ENCODE results near the gene SBF2.
"Not testable (repeated sequence)": the region's sequence is repeated elsewhere in the genome, so short reads cannot be mapped to it uniquely, and the experiment has no call there.

SBF2 gene

DNA sequence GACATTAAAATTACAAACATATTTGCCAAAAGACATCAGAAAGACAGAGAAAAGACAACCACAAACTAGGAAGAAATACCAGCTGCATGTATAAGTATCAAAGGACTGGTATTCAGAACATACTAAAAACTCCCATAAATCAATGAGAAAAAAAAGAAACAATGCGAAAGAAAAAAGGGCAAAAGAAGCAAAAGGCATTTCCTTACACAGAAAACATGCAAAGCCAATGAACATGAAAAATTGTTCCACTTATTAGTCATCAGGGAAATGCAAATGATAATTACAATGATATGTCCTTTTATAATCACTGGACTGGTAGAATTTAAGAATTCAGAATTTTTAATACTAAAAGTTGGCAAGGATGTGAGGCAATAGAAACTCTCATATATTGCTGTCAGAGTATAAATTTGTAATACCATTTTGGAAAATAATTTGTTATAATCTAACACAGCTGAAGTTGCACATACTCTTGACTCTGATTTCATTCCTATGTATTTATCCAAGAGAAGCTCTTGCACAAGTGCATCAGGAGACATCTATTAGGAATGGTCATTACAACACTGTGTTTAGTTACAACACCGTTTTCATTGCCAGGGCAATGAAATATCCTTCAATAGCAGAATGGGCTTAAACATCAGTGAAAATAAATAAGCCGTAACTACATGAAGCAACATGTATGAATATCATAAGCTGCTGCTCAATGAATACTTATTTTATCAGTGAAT, 350.5 kb downstream of the SBF2 start:
- no peak for DNase-seq

GRCh38 chr11:9941991-9942390, 352.0 kb downstream of the SBF2 start:
- no peak for DNase-seq

GRCh38 chr11:9939150-9939549, 354.9 kb downstream of the SBF2 start:
- not testable (repeated sequence) for DNase-seq

DNA sequence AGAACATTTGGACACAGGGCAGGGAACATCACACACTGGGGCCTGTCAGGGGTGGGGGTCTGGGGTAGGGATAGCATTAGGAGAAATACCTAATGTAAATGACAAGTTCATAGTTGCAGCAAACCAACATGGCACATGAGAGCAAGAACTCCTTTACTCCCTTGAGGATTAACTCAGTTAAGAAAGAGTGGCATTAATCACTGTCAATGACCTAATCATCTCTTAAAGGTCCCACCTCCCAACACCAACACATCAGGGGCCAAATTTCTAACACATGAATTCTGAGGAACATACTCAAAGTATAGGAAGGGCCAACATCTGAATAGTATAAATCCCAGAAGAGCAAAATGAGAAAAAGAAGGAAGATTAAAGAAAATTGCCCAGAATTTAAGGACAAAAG, 357.3 kb downstream of the SBF2 start:
- no peak for DNase-seq

- not testable (repeated sequence) for DNase-seq
Observed at GRCh38 chr11:9932843-9933242, 361.2 kb downstream of the SBF2 start.

DNA sequence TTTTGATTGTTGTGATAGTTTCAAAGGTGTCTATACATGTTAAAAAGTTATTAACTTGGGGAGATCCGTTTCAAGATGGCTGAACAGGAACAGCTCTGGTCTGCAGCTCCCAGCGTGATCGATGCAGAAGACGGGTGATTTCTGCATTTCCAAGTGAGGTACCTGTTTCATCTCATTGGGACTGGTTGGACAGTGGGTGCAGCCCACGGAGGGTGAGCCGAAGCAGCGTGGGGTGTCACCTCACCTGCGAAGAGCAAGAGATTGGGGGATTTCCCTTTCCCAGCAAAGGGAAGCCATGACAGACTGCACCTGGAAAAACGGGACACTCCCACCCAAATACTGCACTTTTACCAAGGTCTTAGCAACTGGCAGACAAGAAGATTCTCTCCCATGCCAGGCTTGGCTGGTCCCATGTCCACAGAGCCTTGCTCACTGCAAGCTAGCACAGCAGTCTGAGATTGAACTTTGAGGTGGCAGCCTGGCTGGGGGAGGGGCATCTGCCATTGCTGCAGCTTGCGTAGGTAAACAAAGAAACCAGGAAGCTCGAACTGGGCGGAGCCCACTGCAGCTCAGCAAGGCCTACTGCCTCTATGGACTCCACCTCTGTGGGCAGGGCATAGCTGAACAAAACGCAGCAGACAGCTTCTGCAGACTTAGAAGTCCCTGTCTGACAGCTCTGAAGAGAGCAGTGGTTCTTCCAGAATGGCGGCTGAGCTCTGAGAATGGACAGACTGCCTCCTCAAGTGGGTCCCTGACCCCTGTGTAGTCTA, 363.3 kb downstream of the SBF2 start:
- not testable (repeated sequence) for DNase-seq

DNA sequence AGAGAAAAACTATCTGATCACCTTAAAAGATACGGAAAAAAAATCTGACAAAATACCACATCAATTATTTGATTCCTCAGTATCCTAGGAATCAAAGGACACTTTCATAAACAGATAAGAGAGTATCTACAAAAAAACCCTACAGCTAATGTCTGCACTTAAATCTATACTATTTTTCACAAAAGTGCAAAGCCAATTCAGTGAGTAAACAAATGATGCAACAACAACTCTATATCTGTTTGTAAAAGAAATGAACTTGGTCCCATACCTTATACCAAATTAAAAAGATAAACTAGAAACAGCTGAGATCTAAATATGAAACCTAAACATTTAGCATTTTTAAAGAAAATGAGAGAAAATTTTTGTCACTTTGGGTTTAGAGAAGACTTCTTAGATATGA, 366.3 kb downstream of the SBF2 start:
- no peak for DNase-seq

DNA sequence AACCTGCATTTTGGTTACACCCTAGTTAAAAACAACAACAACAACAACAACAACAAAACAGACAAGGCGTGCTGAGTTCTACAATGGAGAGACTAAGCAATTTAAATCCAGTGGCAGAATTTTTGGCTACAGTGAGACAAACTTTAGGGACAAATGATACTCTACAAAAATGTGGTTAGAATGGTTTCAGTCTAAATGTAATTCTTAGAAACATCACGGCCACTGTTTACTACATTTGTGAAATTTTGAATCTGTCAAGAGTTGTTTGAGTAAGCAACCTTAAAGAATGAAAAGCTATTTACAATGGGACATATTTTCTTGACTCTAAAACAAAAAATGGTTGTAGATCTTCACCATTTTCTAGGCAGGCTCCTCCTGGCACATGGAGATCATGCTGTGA, 370.7 kb downstream of the SBF2 start:
- DNase-seq = no peak

GRCh38 chr11:9922806-9923205, 371.2 kb downstream of the SBF2 start:
- DNase-seq = no peak

- DNase-seq = no peak
Observed at GRCh38 chr11:9916480-9916879, 377.5 kb downstream of the SBF2 start.

- no peak for DNase-seq
Observed at GRCh38 chr11:9914064-9914463, 380.0 kb downstream of the SBF2 start.

DNA sequence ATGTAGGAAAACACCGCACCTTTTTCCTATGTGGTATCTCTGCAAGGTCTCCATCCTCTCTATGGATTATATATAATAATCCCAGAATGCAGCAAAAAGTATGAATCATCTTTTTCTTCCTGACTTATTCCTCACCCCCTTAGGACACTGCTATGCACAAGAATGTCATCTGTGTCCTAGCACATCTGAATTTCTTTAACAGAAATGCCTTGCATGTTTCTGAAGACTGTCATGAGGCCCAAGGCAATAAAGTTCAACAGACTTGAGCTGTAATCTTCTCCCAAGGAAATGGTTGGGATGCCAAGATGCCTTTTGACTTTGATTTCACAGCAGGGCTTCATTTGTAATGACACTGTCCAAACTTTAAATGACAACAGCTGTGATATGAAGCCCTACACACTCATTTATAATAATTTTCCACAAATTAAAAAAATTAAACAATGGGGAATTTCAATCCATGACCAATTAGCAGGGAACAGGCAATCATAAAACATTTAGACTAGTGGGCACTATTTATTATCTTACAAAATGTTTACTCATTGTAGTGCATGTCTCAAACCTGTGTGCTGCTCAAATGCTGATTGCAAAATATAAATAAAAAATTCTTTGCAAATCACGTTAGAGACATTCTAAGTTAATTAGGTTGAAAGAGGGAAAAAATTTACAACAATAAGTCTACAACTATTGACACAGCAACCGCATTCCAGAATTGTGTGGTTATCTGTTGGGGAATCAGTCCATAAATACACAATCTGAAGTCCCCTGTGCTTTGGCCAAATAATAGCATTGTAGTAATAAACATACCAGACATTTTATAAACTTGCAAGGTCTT, 387.8 kb downstream of the SBF2 start:
- no peak for DNase-seq

DNA sequence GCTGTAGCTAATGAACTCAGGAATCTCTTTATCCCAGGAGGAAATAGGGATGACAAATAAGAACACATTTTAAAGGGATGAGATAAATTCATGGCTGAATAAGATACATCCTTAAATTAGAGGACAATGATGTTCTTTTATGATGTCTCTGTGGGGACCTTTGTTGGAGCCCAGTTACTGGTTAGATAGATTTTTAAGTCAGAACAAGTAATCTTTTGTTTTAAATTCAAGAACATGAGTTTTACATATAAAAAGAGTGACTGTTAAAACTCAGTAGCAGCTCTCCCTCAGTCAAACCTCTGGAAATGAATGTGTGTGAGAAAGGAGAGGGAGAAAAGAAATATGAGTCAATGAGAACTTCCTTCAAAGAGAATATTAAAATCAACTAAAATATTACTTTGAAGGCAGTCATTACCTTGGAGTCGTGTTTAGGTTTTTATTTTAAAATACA, 388.5 kb downstream of the SBF2 start:
- no peak for DNase-seq

DNA sequence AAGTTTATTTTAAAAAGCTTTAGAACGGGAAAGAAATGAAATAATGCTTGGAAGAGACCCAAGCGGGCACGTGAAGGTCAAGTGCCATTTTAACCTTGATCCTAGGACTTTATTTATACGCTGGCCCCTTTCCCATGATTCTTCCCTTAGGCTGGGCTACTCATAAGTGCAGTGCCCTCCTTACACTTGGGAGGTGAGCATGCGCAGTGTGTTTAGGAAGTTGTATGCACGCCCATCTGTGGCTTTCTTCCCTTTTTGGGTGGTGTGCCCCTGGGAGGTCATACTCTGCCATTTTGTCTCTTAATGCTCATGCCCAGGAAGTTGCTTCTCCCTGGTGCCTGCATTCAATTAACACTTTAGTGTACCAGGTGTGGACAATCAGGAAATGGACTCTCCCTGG, 390.4 kb downstream of the SBF2 start:
- DNase-seq = no peak

- no peak for DNase-seq
Observed at GRCh38 chr11:9901943-9902342, 392.1 kb downstream of the SBF2 start.

- DNase-seq = not testable (repeated sequence)
Observed at GRCh38 chr11:9900253-9900652, 393.8 kb downstream of the SBF2 start.

GRCh38 chr11:9899676-9900075, 394.3 kb downstream of the SBF2 start:
- DNase-seq = no peak

GRCh38 chr11:9896902-9897301, 397.1 kb downstream of the SBF2 start:
- no peak for DNase-seq

GRCh38 chr11:9895006-9895405, 399.0 kb downstream of the SBF2 start:
- no peak for DNase-seq

GRCh38 chr11:9893474-9893873, 400.5 kb downstream of the SBF2 start:
- DNase-seq = no peak

DNA sequence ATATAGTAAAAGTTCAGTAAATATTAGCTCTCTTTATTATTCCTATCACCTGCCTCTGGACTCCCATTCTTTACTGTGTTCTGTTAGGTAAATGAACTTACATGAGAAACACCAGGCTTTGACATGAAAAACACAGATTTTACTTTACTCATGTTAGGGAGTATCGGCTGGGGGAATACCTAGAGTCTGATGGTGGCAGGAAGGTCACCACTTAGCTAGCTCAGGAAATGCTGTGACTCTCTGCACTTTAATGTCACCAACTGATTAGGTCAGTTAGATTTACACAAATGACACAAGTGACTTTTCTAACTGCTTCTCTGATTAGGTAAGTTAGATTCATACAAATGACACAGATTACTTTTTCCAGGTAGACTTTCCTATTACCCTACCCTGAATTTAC, 405.1 kb downstream of the SBF2 start:
- DNase-seq = no peak

DNA sequence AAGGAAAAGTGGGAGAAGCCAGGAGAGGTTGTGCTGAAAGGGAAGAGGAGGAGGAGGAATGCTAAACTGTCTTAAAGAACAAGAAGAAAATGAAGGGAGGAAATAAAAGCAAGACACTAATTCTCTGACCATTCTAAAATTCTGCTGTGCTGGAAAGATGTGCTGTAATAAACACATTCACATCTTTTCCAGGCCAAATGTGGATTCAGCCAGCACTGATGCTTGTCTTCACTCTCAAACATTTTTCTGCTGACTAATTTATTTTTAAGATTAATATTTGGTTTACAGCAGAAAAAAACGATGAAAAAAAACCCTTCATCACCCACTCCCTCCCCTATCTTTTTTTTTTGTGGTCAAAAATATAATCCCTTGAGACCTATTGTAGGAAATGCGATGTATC, 406.5 kb downstream of the SBF2 start:
- DNase-seq = no peak

GRCh38 chr11:9886595-9886994, 407.4 kb downstream of the SBF2 start:
- no peak for DNase-seq

- DNase-seq = no peak
Observed at GRCh38 chr11:9884601-9885000, 409.4 kb downstream of the SBF2 start.

Data from activated CD4-positive, CD25-positive, alpha-beta regulatory T cell (primary cell).